Heart left ventricle (tissue), 13 donors: ENCODE data around the gene SRPK1.

Experiments used
- CTCF ChIP-seq, 12 donors: fragments of 200-600 bp; sonication (generic) in 4 of 12; IDR thresholded peaks; one replicate each; pipeline versions ENCODE4 v1.5.0 to v1.8.0; 2018 to 2022; ENCODE audit warnings: antibody characterized with exemption in 12 of 12, mild to moderate bottlenecking in 5 of 12
- POLR2A ChIP-seq, 2 donors: fragments of 450-650 bp; IDR thresholded peaks; one replicate each; pipeline ENCODE4 v1.6.1; 2017; ENCODE audit warnings: antibody characterized with exemption in 2 of 2, mild to moderate bottlenecking in 2 of 2, moderate library complexity in 2 of 2
- donor health status: ischemic (EF 13 %, LVEDD 7.1; RV severe dilation, severe dysfunction).
- donor health status: DM: no; HTN: yes; CAD: no.
- donor health status: DM: no; HTN: no; CAD: no.
- donor health status: ischemic (EF 25% LVEDD 6.9; RV normal size, moderate dysfunction).
- donor health status: ischemic (EF 25% LVEDD 5.7; RV mildly dilated, moderate dysfunction).
- donor health status: ischemic (EF 35%, LVEDD 5.7; RV mildly dilated, moderate dysfunction).
- donor health status: nonischemic (EF 11% LVEDD 7.7; RV severe dilation, severe dysfunction).
- donor health status: DM: yes; HTN: yes; CAD: no.
- donor health status: PGD.
- donor health status: ischemic (EF 29% LVEDD 5.4; RV normal size, mild dysfunction).
- donor health status: nonischemic (EF 23%, LVEDD 6.1; RV moderate dilation, normal function).

- TF ChIP-seq CTCF (IDR thresholded peaks at IDR 0.05) = no peak
- TF ChIP-seq POLR2A (IDR thresholded peaks at IDR 0.05) = no peak
Measured at GRCh38 chr6:35967076-35967774, 46.3 kb upstream of the SRPK1 start.
